WTC11 (cell line): ENCODE results near the gene CCDC180.
"Not testable (repeated sequence)": the region's sequence is repeated elsewhere in the genome, so short reads cannot be mapped to it uniquely, and the experiment has no call there.

Source experiments
- HMGXB4 ChIP-seq: sonication (generic); formaldehyde crosslinking; IDR thresholded peaks from 2 replicates; pipeline ENCODE4 v1.8.1; 2023; ENCODE audit warnings: mild to moderate bottlenecking, moderate library complexity, missing genetic modification reagents
- JUN ChIP-seq: sonication (generic); formaldehyde crosslinking; IDR thresholded peaks from 2 replicates; pipeline ENCODE4 v1.8.0; 2023; ENCODE audit warnings: mild to moderate bottlenecking, missing genetic modification reagents
- KAT7 ChIP-seq: sonication (generic); formaldehyde crosslinking; IDR thresholded peaks from 2 replicates; pipeline ENCODE4 v1.8.1; 2023; ENCODE audit warnings: missing genetic modification reagents, mild to moderate bottlenecking, borderline replicate concordance
- NFE2L1 ChIP-seq: sonication (generic); formaldehyde crosslinking; IDR thresholded peaks from 2 replicates; pipeline ENCODE4 v1.8.1; 2023; ENCODE audit warnings: missing genetic modification reagents
- SMAD3 ChIP-seq: sonication (generic); formaldehyde crosslinking; IDR thresholded peaks from 2 replicates; pipeline ENCODE4 v1.8.0; 2022; ENCODE audit warnings: missing genetic modification reagents, mild to moderate bottlenecking, borderline replicate concordance
- TEAD1 ChIP-seq: sonication (generic); formaldehyde crosslinking; IDR thresholded peaks from 2 replicates; pipeline ENCODE4 v1.8.0; 2022; ENCODE audit warnings: mild to moderate bottlenecking, missing genetic modification reagents
- ZNF232 ChIP-seq: sonication (generic); formaldehyde crosslinking; IDR thresholded peaks from 2 replicates; pipeline ENCODE4 v1.8.0; 2022; ENCODE audit warnings: mild to moderate bottlenecking, missing genetic modification reagents
- TF ChIP-seq, protein P1 (sequence below): fragments of 200-600 bp; IDR thresholded peaks from 2 replicates; pipeline ENCODE4 v1.8.0; 2022; ENCODE audit warnings: antibody characterized with exemption
- TF ChIP-seq, protein P2 (sequence below): sonication (generic); formaldehyde crosslinking; IDR thresholded peaks from 2 replicates; pipeline ENCODE4 v1.8.0; 2022; ENCODE audit warnings: mild to moderate bottlenecking, missing genetic modification reagents

DNA sequence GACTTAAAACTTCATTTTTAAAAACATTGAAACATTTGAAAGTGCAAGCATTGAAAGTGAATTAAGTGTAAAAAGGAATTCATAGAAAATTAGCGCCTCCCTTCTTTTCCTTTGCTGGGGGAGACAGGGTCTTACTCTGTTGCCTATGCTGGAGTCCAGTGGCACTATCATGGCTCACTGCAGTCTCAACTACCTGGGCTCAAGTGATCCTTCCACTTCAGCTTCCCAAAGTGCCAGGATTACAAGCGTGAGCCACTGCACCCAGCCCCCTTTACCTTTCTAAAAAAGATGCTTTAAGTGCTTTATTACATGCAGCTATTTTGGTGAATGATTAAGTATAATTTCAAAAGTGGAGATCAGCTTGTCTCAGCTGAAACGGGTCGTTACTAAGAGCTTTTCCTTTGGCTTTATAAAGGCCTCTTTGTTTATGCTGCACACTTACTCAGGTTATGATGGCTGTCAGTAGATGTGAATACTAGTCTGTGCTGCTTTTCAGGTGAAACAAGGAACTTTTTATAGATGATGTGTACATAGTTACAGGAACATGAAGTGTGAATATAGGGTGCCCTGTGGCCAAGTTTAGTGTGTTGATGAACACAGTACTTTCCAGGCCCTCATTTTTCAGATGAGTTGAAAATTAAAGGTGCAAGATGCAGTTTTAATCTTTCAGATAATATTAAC is 47.5 kb upstream of the CCDC180 start:
- TF ChIP-seq, protein P1, sequence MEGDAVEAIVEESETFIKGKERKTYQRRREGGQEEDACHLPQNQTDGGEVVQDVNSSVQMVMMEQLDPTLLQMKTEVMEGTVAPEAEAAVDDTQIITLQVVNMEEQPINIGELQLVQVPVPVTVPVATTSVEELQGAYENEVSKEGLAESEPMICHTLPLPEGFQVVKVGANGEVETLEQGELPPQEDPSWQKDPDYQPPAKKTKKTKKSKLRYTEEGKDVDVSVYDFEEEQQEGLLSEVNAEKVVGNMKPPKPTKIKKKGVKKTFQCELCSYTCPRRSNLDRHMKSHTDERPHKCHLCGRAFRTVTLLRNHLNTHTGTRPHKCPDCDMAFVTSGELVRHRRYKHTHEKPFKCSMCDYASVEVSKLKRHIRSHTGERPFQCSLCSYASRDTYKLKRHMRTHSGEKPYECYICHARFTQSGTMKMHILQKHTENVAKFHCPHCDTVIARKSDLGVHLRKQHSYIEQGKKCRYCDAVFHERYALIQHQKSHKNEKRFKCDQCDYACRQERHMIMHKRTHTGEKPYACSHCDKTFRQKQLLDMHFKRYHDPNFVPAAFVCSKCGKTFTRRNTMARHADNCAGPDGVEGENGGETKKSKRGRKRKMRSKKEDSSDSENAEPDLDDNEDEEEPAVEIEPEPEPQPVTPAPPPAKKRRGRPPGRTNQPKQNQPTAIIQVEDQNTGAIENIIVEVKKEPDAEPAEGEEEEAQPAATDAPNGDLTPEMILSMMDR, result not testable (repeated sequence)
- not testable (repeated sequence) for TF ChIP-seq JUN; HMGXB4 (CRISPR knock-in tag); SMAD3; NFE2L1; TEAD1 (CRISPR knock-in tag); KAT7 (CRISPR knock-in tag); ZNF232
- TF ChIP-seq, protein P2, sequence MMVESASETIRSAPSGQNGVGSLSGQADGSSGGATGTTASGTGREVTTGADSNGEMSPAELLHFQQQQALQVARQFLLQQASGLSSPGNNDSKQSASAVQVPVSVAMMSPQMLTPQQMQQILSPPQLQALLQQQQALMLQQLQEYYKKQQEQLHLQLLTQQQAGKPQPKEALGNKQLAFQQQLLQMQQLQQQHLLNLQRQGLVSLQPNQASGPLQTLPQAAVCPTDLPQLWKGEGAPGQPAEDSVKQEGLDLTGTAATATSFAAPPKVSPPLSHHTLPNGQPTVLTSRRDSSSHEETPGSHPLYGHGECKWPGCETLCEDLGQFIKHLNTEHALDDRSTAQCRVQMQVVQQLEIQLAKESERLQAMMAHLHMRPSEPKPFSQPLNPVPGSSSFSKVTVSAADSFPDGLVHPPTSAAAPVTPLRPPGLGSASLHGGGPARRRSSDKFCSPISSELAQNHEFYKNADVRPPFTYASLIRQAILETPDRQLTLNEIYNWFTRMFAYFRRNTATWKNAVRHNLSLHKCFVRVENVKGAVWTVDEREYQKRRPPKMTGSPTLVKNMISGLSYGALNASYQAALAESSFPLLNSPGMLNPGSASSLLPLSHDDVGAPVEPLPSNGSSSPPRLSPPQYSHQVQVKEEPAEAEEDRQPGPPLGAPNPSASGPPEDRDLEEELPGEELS (CRISPR knock-in tag), result not testable (repeated sequence)
